ENCODE data around the gene ZBTB32.

DNA sequence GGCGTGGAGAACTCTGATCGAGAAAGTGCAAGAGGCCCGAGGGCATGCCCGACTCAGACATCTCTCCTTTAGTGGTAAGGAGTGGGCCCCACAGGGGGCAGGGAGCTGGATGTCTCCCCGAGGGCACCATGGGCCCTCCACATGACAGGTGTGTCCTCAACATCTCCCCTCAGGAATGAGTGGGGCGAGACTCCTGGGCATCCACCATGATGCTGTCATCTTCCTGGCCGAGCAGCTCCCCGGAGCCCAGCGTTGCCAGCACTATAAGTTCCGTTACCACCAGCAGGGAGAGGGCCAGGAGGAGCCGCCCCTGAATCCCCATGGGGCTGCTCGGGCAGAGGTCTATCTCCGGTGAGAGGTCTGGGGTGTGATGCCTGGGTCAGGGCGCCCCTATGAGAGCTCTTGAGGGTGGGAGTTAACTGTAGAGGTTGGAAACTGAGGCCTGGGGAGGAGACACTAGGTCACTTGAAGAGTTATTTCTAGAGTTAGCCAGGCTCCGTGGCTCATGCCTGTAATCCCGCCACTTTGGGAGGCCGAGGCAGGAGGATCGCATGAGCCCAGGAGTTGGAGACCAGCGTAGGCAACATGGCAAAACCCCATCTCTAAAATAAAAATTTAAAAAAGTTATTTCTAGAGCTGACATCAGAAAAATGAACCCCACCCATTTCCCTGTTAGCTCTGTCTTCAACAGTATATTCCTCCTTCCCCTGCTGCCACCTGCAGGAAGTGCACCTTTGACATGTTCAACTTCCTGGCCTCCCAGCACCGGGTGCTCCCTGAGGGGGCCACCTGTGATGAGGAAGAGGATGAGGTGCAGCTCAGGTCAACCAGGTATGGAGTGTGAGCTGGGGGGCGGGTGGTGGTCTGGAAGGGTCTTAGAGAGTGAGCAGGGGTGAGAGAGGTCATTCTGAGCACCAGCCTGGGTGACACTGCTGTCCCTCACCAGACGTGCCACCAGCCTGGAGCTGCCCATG is 32.8 kb downstream of the ZBTB32 start:
- TF ChIP-seq, protein P1, sequence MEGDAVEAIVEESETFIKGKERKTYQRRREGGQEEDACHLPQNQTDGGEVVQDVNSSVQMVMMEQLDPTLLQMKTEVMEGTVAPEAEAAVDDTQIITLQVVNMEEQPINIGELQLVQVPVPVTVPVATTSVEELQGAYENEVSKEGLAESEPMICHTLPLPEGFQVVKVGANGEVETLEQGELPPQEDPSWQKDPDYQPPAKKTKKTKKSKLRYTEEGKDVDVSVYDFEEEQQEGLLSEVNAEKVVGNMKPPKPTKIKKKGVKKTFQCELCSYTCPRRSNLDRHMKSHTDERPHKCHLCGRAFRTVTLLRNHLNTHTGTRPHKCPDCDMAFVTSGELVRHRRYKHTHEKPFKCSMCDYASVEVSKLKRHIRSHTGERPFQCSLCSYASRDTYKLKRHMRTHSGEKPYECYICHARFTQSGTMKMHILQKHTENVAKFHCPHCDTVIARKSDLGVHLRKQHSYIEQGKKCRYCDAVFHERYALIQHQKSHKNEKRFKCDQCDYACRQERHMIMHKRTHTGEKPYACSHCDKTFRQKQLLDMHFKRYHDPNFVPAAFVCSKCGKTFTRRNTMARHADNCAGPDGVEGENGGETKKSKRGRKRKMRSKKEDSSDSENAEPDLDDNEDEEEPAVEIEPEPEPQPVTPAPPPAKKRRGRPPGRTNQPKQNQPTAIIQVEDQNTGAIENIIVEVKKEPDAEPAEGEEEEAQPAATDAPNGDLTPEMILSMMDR (IDR thresholded peaks at IDR 0.05; ENCODE audit: insufficient read depth, low read depth, low read length): no peak
- TF ChIP-seq EZH2 (IDR thresholded peaks at IDR 0.05; ENCODE audit: insufficient read depth, low read length): no peak
